D721Med (cell line): ENCODE data around the gene KASH5.

ENCODE experiments used
- DNase-seq: peaks from one replicate; pipeline ENCODE4 v3.0.0; 2011; ENCODE audit warnings: low spot score; ENCODE audit not compliant: insufficient read length
- FAIRE-seq: peaks from 2 replicates; lab custom pipeline; 2011; peaks lifted over from hg19 to GRCh38; lab: Jason Lieb, UNC
- CTCF ChIP-seq: IDR thresholded peaks from 2 replicates; pipeline ENCODE4 v1.5.1; 2012; ENCODE audit warnings: mild to moderate bottlenecking, control low read depth; ENCODE audit not compliant: insufficient read depth; ENCODE audit errors: missing control alignments

KASH5 gene

GRCh38 chr19:49387936-49388372 is at the start of gene KASH5:
TSS of gene KASH5 (plus strand) at chr19:49388249. CDS start at chr19:49390884, 2,635 bp downstream.
- DNase-seq (no peak), FAIRE-seq (no peak)
- no peak for TF ChIP-seq CTCF

GRCh38 chr19:49338691-49339300 is 49.3 kb upstream of the KASH5 start:
- DNase-seq (no peak), FAIRE-seq (no peak)
- TF ChIP-seq CTCF = no peak

GRCh38 chr19:49339301-49340068 is 48.6 kb upstream of the KASH5 start:
- FAIRE-seq = no peak
- DNase-seq = peak; percentile 83
- no peak for TF ChIP-seq CTCF

- TF ChIP-seq CTCF = no peak
- DNase-seq = peak; percentile 99
- FAIRE-seq = no peak
Measured at GRCh38 chr19:49340069-49340864, 47.8 kb upstream of the KASH5 start.

- TF ChIP-seq CTCF = no peak
- FAIRE-seq (no peak), DNase-seq (no peak)
Measured at GRCh38 chr19:49340865-49341718, 47.0 kb upstream of the KASH5 start.

- no peak for DNase-seq
- FAIRE-seq = no peak
- TF ChIP-seq CTCF = no peak
Measured at GRCh38 chr19:49342291-49342721, 45.7 kb upstream of the KASH5 start.
